ENCODE measurements around the gene STPG2.

STPG2 gene

DNA sequence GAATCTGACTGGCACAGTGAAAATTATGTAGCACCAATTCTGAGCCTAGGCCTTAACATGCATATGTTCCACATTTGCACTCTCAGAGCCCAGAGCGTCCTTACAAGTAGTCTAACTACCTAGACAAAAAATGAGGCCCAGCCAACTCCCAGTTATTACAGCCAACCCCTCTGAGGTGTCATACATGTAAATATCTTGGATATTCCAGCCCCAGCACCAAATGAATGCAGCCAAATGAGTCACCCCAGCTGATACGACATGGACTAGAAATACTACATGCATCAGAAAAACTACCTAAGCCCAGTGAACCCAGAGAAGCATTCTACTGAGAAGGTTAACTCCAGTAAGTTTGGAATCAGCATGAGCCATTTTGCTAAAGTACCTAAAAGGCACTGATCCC lies 145.1 kb downstream of the STPG2 start:
- H3K36me3 ChIP-seq (ENCODE audit: insufficient read depth, low read length): no peaks in the 10 kb centered on the region
- H3K4me1 ChIP-seq (ENCODE audit: insufficient read depth, low read length): no peaks in the 10 kb centered on the region
- no peak overlapping the region for H3K27ac ChIP-seq (ENCODE audit: low read depth, low read length)

DNA sequence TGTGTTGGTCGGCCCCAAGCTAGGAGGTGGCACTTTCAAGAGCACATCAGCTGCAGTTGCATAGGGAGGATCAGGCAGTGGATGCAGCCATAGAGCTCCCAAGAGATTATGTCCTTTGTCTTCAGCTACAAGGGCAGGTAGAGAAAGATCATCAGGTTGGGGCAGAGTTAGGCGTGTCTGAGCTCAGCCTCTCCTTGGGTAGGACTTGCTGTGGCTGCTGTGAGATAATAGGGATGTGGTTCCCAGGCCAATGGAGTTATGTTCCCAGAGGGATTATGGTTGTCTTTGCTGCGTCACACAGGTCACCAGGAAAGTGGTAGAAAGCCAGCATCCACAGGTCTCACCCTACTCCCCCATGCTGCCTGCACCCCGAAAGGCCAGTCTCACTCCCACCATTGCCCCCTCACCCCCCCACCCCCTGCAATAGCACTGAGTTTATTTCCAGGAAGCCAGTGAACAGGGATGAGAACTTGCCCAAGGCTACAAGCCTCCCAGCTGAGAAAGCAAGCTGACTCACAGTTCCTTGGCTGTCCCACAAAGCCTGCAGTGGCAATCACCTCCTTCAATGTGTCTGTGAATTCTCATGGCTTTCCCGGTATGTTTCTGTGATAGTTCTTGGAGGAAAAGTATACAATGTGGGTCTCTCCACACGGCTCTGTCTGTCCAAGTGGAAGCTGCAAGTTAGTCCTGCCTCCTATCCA lies 148.4 kb downstream of the STPG2 start:
- Histone ChIP-seq H3K9ac (ENCODE audit: low read length) (no peak overlapping the region), H3K4me1 (ENCODE audit: insufficient read depth, low read length) (no peaks in the 10 kb centered on the region), H3K9me3 (ENCODE audit: low read length) (no peaks in the 10 kb centered on the region)

More for the DNA sequence above, 145.1 kb downstream of the STPG2 start:
- H3K27me3 ChIP-seq (ENCODE audit: control insufficient read depth in 1 of 2, insufficient read depth in 2 of 2, low read length in 2 of 2): no peaks in the 10 kb centered on the region
- H3K9ac ChIP-seq (ENCODE audit: low read length): no peak overlapping the region
- H3K9me3 ChIP-seq (ENCODE audit: low read length): no peaks in the 10 kb centered on the region
- H3K4me3 ChIP-seq (ENCODE audit: low read depth in 1 of 2, low read length in 2 of 2): no peak overlapping the region

DNA sequence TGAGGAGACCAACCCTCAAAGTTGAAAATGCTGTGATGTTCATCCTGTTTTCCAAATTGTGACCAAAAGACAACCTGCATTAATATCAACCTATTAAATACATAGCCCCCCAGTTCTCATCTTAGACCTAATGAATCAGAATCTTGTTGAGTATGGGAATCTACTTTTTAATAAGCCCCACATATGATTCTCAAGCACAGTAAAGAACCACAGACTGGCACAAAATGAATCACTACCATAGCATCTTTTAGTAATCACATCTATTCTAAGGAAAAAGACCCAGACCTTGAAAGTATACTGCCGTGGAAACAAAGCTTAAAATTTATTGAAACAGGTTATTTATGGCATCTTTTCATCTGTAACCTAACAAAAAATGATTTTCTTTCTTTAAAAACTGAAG lies 152.9 kb downstream of the STPG2 start:
- no peaks in the 10 kb centered on the region for H3K36me3 ChIP-seq (ENCODE audit: insufficient read depth, low read length)
- no peaks in the 10 kb centered on the region for H3K9me3 ChIP-seq (ENCODE audit: low read length)
- no peak overlapping the region for H3K27ac ChIP-seq (ENCODE audit: low read depth, low read length)
- H3K27me3 ChIP-seq (ENCODE audit: control insufficient read depth in 1 of 2, insufficient read depth in 2 of 2, low read length in 2 of 2): no peaks in the 10 kb centered on the region
- no peaks in the 10 kb centered on the region for H3K4me1 ChIP-seq (ENCODE audit: insufficient read depth, low read length)
- no peak overlapping the region for H3K9ac ChIP-seq (ENCODE audit: low read length)
- no peak overlapping the region for H3K4me3 ChIP-seq (ENCODE audit: low read depth in 1 of 2, low read length in 2 of 2)

More for the DNA sequence above, 148.4 kb downstream of the STPG2 start:
- H3K36me3 ChIP-seq (ENCODE audit: insufficient read depth, low read length): no peaks in the 10 kb centered on the region
- H3K27ac ChIP-seq (ENCODE audit: low read depth, low read length): no peak overlapping the region
- H3K4me3 ChIP-seq (ENCODE audit: low read depth in 1 of 2, low read length in 2 of 2): no peak overlapping the region
- no peaks in the 10 kb centered on the region for H3K27me3 ChIP-seq (ENCODE audit: control insufficient read depth in 1 of 2, insufficient read depth in 2 of 2, low read length in 2 of 2)

DNA sequence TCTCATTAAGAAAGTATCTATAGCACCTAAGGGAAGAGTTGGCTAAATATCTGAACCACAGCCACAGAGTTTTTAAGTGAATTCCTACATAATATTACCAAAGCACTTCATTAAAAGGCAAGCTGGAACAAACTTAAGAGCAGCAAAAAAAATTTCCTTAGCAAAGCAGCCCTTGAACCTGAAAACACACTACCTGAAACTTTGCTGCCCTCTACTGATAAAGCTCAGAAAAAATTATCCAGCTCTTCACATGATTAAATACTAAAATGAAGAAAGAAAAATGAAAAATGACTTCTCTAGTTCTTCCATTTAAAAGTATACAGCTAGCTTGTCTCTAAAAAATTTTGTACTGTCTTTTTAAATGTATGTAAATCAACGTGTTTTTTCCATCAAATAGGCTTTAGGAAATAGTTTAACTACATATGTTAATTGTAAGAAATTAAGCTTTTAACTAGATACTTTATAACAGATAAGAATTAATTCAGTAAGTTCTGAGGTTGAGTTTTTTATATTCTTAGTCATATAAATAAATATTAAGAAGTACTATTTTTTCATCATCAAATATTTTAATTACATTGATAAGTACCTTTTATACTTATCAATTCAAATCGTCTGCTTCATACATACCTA lies 156.1 kb downstream of the STPG2 start:
- H3K9ac ChIP-seq (ENCODE audit: low read length): no peak overlapping the region
- no peaks in the 10 kb centered on the region for H3K36me3 ChIP-seq (ENCODE audit: insufficient read depth, low read length)
- no peaks in the 10 kb centered on the region for H3K4me1 ChIP-seq (ENCODE audit: insufficient read depth, low read length)
- H3K4me3 ChIP-seq (ENCODE audit: low read depth in 1 of 2, low read length in 2 of 2): no peak overlapping the region
- no peaks in the 10 kb centered on the region for H3K27me3 ChIP-seq (ENCODE audit: control insufficient read depth in 1 of 2, insufficient read depth in 2 of 2, low read length in 2 of 2)
- no peaks in the 10 kb centered on the region for H3K9me3 ChIP-seq (ENCODE audit: low read length)
- no peak overlapping the region for H3K27ac ChIP-seq (ENCODE audit: low read depth, low read length)

DNA sequence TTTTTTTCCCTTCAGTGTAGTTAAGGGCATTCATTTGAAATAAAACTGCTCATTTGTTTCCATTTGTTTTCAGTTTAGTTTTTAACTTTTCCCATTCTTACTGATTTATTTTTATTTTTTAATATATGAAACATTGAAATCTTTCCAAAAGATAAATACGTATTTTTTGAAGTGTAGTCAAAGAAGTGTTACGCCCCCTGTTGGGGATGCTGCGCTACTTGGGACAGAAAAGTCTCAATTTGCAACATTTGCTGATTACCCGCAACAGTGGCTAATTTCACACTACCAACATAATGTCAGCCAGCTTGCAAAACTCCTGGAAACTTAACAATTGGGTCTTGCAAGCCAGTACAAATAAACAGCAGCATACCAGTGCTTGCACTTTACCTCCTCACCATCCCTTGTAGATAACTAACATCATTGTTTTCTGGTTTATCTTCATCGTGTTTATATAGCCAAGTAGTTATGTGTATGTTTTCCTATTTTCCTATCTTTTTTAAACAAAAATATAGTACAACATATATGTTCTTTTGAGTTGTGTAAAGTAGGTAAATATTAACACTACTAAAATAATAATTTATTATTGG lies 158.6 kb downstream of the STPG2 start:
- Histone ChIP-seq H3K9ac (ENCODE audit: low read length) (no peak overlapping the region), H3K27me3 (ENCODE audit: control insufficient read depth in 1 of 2, insufficient read depth in 2 of 2, low read length in 2 of 2) (no peaks in the 10 kb centered on the region), H3K9me3 (ENCODE audit: low read length) (no peaks in the 10 kb centered on the region), H3K27ac (ENCODE audit: low read depth, low read length) (no peak overlapping the region), H3K36me3 (ENCODE audit: insufficient read depth, low read length) (no peaks in the 10 kb centered on the region), H3K4me1 (ENCODE audit: insufficient read depth, low read length) (no peaks in the 10 kb centered on the region), H3K4me3 (ENCODE audit: low read depth in 1 of 2, low read length in 2 of 2) (no peak overlapping the region)

DNA sequence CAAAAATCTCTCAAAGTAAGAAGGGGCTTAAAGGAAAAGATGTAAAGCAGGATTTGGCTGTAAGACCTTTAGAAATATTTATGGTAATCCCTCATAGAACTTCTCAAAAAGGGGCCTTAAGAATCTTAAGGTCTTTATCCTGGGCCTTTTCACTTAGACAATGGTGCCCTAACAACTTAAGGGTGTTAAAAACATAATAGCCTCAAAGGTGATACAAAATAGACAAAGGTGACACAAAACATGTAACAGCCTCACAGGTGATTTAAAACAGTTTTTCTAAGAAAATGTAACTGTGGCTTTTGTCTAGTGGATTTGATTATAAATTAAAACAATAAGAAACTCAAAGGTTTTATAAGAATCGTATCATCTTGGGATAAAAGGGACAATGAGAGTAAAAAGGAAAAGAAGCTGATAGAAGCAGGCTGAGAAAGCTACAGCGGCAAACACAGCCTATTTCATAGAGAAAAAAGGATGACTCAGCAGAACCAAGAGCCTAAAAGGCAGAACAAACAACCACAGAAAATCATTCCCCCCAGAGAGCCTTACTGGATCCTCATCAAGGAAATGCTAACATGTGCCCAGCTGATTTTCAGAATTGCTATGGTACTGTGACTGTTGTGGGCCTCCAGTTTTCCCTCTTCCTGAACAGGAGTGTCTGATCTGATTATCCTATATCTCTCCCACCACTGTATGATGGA lies 164.3 kb downstream of the STPG2 start:
- no peak overlapping the region for H3K9ac ChIP-seq (ENCODE audit: low read length)
- no peaks in the 10 kb centered on the region for H3K9me3 ChIP-seq (ENCODE audit: low read length)
- no peak overlapping the region for H3K4me3 ChIP-seq (ENCODE audit: low read depth in 1 of 2, low read length in 2 of 2)
- H3K27ac ChIP-seq (ENCODE audit: low read depth, low read length): no peak overlapping the region
- H3K27me3 ChIP-seq (ENCODE audit: control insufficient read depth in 1 of 2, insufficient read depth in 2 of 2, low read length in 2 of 2): no peaks in the 10 kb centered on the region
- no peaks in the 10 kb centered on the region for H3K4me1 ChIP-seq (ENCODE audit: insufficient read depth, low read length)
- H3K36me3 ChIP-seq (ENCODE audit: insufficient read depth, low read length): no peaks in the 10 kb centered on the region

DNA sequence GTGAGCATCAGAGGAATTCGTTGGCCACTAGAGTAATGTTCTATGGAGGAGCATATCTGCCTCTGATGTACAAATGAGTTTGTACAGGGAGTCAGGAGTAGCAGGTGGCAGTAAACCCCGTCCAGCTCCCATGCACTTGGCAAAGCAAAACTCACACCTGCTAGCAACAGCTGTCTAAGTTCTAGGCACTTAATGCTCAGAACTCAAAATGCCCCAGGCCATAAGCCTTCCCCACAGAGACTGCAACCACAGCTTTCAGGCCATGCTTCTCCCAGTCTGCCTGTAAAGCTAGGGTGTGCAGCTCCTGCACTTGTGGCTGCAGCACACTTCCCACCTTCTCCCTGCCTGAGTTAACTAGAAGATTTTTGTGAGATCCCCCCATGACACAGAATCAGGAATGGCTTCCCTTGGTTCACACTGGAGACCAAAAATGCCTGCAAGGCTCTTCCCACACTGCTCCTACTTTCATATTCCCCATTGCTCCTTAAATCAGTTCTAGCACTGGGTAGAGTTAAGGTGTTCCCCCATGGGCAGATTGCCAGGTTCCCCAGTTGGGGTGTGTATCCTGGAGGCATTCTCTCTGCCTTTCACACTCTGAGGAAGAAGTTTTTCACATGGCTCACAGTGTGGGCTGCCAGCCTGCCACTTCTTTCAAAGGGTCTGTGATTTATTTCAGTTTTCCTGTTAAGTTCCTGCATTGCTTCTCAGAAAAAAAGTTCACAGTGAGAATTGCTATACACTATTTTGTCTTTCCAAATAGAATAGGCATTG lies 189.9 kb downstream of the STPG2 start:
- no peak overlapping the region for H3K9ac ChIP-seq (ENCODE audit: low read length)
- no peak overlapping the region for H3K27ac ChIP-seq (ENCODE audit: low read depth, low read length)
- no peaks in the 10 kb centered on the region for H3K27me3 ChIP-seq (ENCODE audit: control insufficient read depth in 1 of 2, insufficient read depth in 2 of 2, low read length in 2 of 2)
- H3K4me1 ChIP-seq (ENCODE audit: insufficient read depth, low read length): no peaks in the 10 kb centered on the region
- H3K4me3 ChIP-seq (ENCODE audit: low read depth in 1 of 2, low read length in 2 of 2): no peak overlapping the region
- no peaks in the 10 kb centered on the region for H3K36me3 ChIP-seq (ENCODE audit: insufficient read depth, low read length)
- no peaks in the 10 kb centered on the region for H3K9me3 ChIP-seq (ENCODE audit: low read length)

DNA sequence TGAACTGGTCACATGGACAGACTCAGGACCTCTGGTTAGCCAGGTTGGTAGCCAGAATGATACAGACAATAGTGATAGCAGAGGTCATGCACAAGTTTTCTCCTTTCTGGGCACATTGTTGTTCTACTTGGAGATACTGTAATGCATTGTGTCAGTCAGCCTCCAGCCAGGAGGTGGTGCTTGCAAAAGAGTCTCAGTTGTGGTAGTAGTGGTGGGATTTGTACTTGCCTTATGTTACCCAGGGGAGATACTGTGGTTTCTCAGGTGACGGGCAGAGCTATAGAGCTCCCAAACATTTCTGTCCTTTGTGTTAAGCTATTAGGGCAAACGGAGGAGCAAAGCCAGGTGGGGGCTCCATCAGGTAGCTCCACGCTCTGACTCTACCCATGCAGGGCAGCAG lies 190.5 kb downstream of the STPG2 start:
- no peaks in the 10 kb centered on the region for H3K27me3 ChIP-seq (ENCODE audit: control insufficient read depth in 1 of 2, insufficient read depth in 2 of 2, low read length in 2 of 2)
- no peaks in the 10 kb centered on the region for H3K36me3 ChIP-seq (ENCODE audit: insufficient read depth, low read length)

DNA sequence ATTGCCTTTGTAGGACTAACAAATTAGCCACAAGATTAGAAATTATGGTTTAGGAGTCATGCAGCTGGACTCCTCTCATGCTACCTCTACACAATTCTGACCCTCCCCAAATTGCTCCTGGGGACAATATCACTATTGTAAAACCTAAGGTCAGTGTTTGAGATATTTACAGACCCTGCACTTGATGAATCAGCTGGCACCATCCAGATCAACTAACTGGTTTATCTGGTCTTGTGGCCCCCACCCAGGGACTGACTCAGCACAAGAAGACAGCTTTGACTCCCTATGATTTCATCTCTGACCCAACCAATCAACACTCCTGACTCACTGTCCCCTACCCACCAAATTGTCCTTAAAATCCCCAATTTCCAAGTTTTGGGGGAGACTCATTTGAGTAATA lies 192.4 kb downstream of the STPG2 start:
- Histone ChIP-seq H3K36me3 (ENCODE audit: insufficient read depth, low read length) (no peaks in the 10 kb centered on the region), H3K9me3 (ENCODE audit: low read length) (no peaks in the 10 kb centered on the region), H3K4me3 (ENCODE audit: low read depth in 1 of 2, low read length in 2 of 2) (no peak overlapping the region), H3K9ac (ENCODE audit: low read length) (no peak overlapping the region), H3K27me3 (ENCODE audit: control insufficient read depth in 1 of 2, insufficient read depth in 2 of 2, low read length in 2 of 2) (no peaks in the 10 kb centered on the region), H3K27ac (ENCODE audit: low read depth, low read length) (no peak overlapping the region), H3K4me1 (ENCODE audit: insufficient read depth, low read length) (no peaks in the 10 kb centered on the region)

More for the DNA sequence above, 190.5 kb downstream of the STPG2 start:
- no peaks in the 10 kb centered on the region for H3K4me1 ChIP-seq (ENCODE audit: insufficient read depth, low read length)
- no peak overlapping the region for H3K9ac ChIP-seq (ENCODE audit: low read length)
- no peak overlapping the region for H3K4me3 ChIP-seq (ENCODE audit: low read depth in 1 of 2, low read length in 2 of 2)
- no peaks in the 10 kb centered on the region for H3K9me3 ChIP-seq (ENCODE audit: low read length)
- H3K27ac ChIP-seq (ENCODE audit: low read depth, low read length): no peak overlapping the region

DNA sequence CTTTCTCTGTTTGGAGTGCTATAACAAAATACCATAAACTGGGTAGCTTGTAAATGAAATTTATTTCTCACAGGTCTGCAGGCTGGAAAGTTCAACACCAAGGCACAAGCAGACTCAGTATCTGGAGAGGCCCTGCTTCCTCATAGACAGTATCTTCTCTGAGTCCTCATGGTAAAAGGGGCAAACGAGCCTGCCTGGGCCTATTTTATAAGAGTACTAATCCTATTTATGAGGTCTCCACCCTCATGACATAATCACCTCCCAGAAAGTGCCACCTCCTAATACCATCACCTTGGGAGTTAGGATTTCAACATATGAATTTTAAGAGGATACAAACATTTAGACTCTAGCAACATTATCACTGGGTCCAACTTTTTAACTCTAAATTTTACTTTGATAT lies 200.3 kb downstream of the STPG2 start:
- Histone ChIP-seq H3K4me3 (ENCODE audit: low read depth in 1 of 2, low read length in 2 of 2) (no peak overlapping the region), H3K9me3 (ENCODE audit: low read length) (no peaks in the 10 kb centered on the region), H3K27me3 (ENCODE audit: control insufficient read depth in 1 of 2, insufficient read depth in 2 of 2, low read length in 2 of 2) (no peaks in the 10 kb centered on the region), H3K36me3 (ENCODE audit: insufficient read depth, low read length) (no peaks in the 10 kb centered on the region), H3K27ac (ENCODE audit: low read depth, low read length) (no peak overlapping the region), H3K4me1 (ENCODE audit: insufficient read depth, low read length) (no peaks in the 10 kb centered on the region), H3K9ac (ENCODE audit: low read length) (no peak overlapping the region)

DNA sequence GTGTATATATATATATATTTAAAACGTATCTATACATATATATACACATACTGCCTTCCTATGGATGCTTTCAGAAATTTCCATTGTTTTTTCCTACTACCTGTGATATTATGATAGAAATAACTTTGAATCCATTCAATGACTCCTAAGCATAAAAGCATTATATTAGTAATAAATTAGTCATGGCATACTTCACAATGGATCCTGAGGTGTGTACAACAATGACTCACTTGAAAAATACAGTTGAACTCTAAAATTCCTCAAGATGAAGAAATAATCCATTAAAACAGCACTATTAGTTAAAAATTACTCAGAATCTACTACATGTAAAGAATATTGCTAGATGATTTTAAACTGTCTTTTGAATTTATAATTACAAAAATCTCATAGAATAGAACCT lies 201.1 kb downstream of the STPG2 start:
- Histone ChIP-seq H3K27me3 (ENCODE audit: control insufficient read depth in 1 of 2, insufficient read depth in 2 of 2, low read length in 2 of 2) (no peaks in the 10 kb centered on the region), H3K36me3 (ENCODE audit: insufficient read depth, low read length) (no peaks in the 10 kb centered on the region), H3K9ac (ENCODE audit: low read length) (no peak overlapping the region), H3K4me1 (ENCODE audit: insufficient read depth, low read length) (no peaks in the 10 kb centered on the region), H3K4me3 (ENCODE audit: low read depth in 1 of 2, low read length in 2 of 2) (no peak overlapping the region), H3K9me3 (ENCODE audit: low read length) (no peaks in the 10 kb centered on the region), H3K27ac (ENCODE audit: low read depth, low read length) (no peak overlapping the region)
